Lung microvascular endothelial cell (primary cell): ENCODE results near the gene OR2L3. TPM values are rescaled to one million over a fixed set of nuclear protein-coding genes. Genes with fewer than 3 reads are reported as not detected.
"Not testable (repeated sequence)": the region's sequence is repeated elsewhere in the genome, so short reads cannot be mapped to it uniquely, and the experiment has no call there.

Experiments used
- DNase-seq, 2 donors: peaks; one replicate each; pipeline versions ENCODE4 v3.0.0 to v3.0.0-alpha.2; 2010; ENCODE audit warnings: low read depth in 2 of 2
- total RNA-seq: library from RNA; depleted of rRNA; stranded (reverse); fragments of >200 nt; gene quantifications from 2 replicates; pipeline ENCODE4 v1.2.1, GENCODE V29; 2014

The OR2L3 gene, protein sequence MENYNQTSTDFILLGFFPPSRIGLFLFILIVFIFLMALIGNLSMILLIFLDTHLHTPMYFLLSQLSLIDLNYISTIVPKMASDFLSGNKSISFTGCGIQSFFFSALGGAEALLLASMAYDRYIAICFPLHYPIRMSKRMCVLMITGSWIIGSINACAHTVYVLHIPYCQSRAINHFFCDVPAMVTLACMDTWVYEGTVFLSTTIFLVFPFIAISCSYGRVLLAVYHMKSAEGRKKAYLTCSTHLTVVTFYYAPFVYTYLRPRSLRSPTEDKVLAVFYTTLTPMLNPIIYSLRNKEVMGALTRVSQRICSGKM
- total RNA-seq: not detected in 2 replicates

DNA sequence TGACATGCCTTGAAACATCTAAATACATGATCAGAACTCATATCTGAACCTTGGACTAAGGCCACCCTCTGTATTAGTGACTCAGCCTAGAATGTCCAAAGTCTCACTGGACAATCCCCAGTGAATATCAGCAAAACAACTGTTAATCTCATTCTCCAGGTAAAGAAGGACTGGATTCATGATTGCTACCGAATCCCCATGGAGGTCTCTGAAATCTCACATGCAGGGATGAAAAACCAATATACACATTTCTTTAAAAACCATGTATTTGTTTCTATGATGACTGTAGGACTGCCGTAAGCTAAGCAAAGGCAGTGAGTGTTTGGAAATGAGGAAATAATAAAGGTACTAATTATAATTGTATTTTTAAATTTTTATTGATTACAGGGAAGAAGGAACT, at the start of gene OR2L3:
OR2L3 (plus strand) TSS at position 301 of the 400 bp plus-strand sequence. CDS start 13,846 bp downstream, outside the sequence.
- no peak for DNase-seq

DNA sequence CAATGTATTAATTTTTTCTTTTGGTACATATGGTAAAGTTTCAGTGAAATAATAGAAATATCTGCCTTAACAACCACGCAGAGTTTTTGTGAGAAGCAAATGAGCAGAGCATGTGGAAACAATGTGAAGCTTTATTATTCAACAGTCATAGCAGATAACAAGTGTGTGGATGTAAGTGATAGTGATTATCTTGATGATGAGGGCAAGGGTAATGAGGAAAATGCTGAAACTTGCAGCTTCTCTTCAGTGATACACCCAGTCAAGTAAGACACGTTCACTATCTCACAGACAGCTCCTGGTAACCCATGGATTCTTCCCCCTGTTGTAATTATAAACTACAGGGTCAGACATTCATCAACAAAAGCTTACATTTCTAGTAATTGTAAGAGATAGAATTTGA, 47.8 kb upstream of the OR2L3 start:
- no peak for DNase-seq

DNA sequence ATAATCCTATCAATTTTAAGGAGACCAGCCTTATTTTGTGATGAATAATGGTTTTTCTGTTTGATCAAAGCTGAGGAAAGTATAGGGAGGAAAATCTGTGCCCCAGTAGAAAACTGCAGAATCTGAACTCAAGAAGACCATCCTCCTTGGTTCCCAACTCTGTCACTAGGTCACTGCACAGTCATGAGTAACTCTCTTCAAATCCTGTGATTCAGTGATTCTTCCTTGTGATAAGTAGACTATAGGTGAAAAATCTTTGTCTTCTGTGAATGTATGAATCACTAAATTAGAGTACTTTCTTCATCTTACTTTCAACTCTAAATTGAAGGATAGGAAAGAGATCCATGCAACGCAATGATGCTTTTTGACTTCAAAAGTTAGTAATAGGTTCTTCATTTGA, 46.5 kb upstream of the OR2L3 start:
- no peak for DNase-seq

DNA sequence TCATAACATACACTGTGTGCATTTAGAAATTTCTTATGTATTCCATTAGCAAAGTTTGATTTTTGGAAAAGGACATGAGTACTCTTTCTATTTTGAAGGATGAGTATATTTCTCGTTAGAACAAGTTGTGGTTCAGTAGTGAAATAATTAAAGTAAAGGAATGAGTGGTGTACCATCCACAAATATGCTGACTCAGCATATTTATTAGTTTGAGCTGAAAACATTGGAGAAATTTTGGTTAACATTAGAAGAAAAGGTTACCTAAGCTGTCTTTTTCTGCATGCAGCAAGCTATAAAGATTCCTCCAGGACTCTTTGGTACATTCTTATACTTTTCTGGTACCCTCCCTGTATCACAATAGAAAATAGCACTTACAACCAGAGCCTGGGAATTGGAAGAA, 38.9 kb upstream of the OR2L3 start:
- no peak for DNase-seq

DNA sequence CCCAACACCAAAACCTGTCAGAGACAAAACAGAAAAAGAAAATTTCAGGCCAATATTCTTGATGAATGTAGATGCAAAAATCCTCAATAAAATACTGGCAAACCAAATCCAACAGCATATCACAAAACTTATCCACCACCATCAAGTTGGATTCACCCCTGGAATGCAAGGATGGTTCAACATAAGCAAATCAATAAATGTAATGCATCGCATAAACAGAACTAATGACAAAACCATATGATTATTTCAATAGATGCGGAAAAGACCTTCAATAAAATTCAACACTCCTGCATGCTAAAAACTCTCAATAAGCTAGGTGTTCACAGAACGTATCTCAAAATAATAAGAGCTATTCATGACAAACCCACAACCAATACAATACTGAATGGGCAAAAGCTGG, 37.0 kb upstream of the OR2L3 start:
- DNase-seq: no peak

DNA sequence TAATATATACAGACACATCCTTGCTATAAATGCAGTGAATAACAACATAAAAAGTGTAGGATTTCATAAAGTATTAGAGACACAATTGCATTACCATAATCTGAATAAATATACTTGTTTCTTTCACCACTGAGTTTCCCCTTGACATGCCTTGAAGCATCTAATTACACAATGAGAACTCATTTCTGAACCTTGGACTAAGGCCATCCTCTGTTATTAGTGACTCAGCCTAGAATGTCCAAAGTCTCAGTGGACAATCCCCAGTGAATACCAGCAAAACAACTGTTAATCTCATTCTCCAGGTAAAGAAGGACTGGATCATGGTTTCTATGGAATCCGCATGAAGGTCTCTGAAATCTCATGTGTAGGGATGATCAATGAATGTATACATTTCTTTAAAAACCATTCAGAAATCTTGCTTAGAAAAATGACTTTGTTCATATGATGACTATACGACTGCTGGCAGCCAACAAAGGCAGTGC, 33.4 kb upstream of the OR2L3 start, which contains the start of gene OR2L5:
OR2L5 (plus strand) TSS at position 432 of the 482 bp plus-strand sequence. CDS start 8,288 bp downstream, outside the sequence.
- no peak for DNase-seq

DNA sequence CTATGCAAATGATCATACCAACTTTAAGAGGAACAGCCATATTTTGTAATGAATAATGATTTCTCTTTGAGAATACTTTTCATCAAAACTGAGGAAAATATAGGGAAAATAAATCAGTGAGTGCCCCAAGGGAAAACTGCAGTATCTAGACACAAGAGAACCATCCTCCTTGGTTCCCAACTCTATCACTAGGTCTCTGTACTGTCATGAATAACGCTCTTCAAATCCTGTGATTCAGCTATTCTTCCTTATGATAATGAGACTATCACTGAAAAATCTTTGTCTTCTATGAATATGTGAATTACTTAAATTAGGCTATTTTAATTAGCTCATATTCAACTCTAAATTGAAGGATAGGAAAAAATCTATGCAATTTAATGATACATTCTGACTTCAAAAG, 30.8 kb upstream of the OR2L3 start:
- DNase-seq: no peak

DNA sequence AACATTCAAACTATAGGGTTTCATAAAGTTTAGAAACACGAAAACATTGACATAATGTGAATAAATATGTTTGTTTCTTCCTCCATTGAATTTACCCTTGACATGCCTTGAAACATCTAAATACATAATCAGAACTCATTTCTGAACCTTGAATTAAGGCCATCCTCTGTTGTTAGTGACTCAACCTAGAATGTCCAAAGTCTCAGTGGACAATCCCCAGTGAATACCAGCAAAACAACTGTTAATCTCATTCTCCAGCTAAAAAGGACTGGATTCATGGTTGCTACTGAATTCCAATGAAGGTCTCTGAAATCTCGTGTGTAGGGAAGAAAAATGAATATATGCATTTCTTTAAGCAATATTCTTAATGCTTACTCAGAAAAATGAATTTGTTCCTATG, 16.9 kb upstream of the OR2L3 start, which contains the start of gene OR2L2:
OR2L2 (plus strand) TSS at position 301 of the 400 bp plus-strand sequence. CDS start 8,198 bp downstream, outside the sequence.
- DNase-seq: no peak

DNA sequence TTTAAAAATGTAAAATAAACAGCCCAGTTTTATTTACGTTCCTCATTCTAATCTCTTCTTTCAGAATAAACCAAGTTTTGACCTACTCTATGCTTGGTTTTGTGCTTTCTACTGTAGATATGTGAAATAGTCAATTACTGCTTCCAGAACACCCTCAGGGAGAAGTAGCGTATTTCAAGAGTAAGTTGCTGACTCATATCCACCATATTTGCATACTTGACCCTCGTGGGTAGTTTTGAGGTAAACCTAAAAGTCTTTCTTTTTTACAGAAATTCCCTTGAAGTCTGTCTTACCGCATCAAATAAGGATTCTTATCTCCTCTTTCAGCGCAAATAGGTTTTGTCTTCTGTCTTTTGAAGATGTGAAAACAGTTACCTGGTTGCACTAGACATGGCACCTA, 1.4 kb upstream of the OR2L3 start:
- no peak for DNase-seq

DNA sequence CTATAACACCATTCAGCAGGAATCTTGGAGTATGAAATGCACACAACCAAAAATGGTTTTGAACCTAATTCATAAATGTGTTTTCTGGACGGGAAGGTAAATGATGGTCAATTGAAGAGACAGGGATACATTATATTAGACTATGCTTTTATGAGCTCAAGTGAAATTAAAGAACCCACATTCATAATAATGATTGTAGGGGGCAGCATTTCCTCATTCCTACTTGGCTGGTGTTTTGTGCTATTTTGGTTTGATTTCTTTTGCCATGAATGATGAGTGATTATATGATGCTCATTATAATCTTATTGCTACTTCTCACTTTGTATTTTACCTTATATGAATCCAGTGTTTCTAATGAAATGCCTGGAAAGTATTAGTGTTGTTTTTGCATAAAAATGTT, 372 bp downstream of the OR2L3 start:
- no peak for DNase-seq

DNA sequence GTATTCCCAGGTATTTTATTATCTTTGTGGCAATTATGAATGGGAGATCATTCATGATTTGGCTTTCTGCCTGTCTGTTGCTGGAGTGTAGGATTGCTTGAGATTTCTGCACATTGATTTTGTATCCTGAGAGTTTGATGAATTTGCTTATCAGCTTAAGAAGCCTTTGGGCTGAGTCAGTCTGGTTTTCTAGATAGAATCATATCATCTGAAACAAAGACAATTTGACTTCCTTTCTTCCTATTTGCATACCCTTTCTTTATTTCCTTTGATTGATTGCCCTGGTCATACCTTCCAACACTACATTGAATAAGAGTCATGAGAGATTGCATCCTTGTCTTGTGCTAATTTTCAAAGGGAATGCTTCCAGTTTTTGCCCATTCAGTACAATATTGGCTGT, 8.0 kb downstream of the OR2L3 start:
- no peak for DNase-seq

DNA sequence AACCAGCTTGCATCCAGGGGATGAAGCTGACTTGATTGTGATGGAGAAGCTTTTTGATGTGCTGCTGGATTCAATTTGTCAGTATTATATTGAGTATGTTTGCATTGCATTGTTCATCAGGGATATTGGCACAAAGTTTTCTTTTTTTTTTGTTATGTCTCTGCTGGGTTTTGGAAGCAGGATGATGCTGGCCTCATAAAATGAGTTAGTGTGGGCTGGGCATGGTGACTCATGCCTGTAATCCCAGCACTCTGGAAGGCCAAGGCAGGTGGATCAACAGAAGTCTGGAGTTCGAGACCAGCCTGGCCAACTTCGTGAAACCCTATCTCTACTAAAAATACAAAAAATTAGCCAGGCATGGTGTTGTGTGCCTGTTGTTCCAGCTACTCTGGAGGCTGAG, 8.6 kb downstream of the OR2L3 start:
- DNase-seq: no peak

DNA sequence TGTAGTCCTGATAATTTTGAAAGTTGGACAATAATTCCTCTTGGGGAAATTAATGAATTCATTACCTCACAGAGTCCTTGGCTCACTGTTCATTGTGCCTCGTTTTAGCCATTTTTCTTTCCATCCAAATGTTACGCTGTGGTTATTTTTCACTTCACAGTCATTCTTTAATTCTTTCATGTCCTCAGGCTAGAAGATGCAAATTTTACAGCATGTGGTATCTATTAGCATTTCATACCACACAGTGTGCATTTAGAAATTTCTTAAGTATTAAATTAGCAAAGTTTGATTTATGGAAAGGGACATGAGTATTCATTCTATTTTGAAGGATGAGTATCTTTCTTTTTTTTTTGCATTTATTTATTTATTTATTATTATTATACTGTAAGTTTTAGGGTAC, 18.4 kb downstream of the OR2L3 start:
- DNase-seq: no peak

DNA sequence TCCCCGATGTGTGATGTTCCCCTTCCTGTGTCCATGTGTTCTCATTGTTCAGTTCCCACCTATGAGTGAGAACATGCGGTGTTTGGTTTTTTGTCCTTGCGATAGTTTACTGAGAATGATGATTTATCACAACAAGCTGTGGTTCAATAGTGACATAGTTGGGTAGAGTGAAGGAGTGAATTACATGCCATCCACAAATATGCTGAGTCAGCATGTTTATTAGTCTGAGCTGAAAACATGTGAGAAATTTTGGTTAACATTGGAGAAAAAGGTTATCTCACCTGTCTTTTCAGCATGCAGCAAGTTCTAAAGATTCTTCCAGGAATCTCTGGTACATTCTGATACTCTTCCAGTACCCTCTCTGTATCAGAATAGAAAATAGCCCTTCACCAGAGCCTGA, 19.0 kb downstream of the OR2L3 start:
- DNase-seq: no peak

DNA sequence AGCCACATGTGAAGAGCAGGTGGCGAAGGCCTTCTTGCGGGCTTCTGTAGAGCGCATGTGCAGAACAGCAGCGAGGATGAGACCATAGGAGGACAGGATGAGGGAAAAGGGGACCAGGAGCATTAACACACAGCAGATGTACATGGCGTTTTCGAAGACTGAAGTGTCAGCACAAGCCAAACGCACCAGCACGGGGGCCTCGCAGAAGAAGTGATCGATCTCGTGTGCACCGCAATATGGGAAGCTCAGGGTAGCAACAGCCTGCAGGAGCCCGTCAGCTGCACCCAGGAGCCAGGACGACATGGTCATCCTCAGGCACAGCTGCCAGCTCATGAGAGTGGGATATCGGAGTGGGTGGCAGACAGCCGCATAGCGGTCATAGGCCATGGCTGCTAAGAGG, 37.2 kb downstream of the OR2L3 start:
- DNase-seq: not testable (repeated sequence)

DNA sequence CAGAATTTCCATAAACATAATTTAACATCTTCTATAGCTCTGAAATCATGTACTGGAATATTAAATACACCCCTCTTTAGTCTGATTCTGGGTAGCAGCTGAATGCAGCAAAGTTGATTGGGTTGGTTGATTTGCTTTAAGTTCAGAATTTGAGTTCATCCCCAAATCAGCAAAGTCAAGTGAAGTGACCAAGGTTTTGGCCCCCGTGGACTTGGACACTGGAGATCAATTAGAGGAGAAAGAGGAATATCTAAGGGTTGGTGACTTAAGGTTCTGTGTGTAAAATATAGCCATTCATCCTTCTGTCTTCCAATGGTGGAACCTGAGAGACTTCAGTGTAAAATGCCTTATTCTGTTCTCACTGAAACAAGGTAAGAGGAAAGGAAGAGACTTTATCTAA, 48.2 kb downstream of the OR2L3 start, which contains the start of gene OR2L13:
OR2L13 (plus strand) TSS at position 301 of the 400 bp plus-strand sequence. CDS start 4,192 bp downstream, outside the sequence.
- DNase-seq: no peak

DNA sequence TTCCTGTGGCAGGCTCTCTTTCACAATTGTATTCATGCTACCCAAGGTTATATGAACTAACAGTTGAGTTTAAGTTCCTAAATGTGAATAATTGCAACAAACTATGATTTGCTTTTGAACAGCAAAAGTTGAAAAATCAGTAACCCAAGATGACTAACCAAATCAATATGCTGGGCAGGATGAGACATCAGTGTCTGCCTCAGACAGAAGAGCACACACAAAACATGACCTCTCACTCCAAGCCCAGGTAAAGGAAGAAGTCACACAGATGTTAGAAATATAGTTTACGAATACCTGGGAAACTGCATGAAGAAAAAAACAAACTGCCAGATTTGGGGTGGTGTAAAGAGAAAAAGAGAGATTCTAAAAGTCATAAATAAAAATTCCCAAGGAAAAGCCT, 51.9 kb downstream of the OR2L3 start:
- no peak for DNase-seq

DNA sequence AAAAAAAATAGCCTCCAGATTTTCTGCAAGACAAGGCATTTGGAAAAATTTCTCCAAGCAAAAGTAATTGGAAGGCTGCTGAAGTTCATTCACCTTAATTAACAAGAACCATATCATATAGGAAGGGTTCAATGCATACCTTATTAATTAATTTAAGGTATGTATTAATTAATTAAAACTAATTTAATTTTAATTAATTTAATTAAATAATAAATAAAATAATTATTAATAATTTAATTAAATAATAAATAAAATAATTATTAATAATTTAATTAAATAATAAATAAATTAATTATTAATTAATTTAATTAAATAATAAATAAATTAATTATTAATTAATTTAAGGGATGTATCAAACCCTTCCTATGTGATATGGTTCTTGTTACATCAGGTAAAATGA, 56.2 kb downstream of the OR2L3 start:
- DNase-seq: no peak

DNA sequence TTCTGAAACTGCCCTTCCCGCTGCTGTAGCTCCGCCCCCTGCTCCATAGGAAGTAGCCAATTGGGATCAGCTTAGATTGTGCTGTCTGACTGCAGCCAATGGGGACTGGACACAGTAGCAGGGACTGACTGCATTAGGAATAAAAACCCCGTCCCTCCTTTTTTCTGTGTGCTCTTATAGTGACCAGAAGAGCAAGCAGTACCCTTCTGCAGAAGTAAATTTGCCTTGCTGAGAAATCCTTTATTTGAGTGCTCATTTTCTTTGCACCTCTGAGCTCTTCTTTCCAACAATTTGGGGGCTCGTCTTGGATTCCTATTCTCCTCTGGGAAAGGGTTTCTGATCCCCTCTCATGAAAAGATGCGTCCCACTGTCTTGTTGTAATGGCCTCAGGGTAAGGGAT, 64.5 kb downstream of the OR2L3 start:
- no peak for DNase-seq
